GM21515 (cell line): ENCODE results near the gene CCDC8.
"Not testable (repeated sequence)": the region's sequence is repeated elsewhere in the genome, so short reads cannot be mapped to it uniquely, and the experiment has no call there.

Source experiments
- ATAC-seq: cut with Tn5 transposase; IDR thresholded peaks from one replicate; pipeline ENCODE4 v1.9.1; 2021; ENCODE audit not compliant: unreplicated experiment

Gene CCDC8, protein sequence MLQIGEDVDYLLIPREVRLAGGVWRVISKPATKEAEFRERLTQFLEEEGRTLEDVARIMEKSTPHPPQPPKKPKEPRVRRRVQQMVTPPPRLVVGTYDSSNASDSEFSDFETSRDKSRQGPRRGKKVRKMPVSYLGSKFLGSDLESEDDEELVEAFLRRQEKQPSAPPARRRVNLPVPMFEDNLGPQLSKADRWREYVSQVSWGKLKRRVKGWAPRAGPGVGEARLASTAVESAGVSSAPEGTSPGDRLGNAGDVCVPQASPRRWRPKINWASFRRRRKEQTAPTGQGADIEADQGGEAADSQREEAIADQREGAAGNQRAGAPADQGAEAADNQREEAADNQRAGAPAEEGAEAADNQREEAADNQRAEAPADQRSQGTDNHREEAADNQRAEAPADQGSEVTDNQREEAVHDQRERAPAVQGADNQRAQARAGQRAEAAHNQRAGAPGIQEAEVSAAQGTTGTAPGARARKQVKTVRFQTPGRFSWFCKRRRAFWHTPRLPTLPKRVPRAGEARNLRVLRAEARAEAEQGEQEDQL

DNA sequence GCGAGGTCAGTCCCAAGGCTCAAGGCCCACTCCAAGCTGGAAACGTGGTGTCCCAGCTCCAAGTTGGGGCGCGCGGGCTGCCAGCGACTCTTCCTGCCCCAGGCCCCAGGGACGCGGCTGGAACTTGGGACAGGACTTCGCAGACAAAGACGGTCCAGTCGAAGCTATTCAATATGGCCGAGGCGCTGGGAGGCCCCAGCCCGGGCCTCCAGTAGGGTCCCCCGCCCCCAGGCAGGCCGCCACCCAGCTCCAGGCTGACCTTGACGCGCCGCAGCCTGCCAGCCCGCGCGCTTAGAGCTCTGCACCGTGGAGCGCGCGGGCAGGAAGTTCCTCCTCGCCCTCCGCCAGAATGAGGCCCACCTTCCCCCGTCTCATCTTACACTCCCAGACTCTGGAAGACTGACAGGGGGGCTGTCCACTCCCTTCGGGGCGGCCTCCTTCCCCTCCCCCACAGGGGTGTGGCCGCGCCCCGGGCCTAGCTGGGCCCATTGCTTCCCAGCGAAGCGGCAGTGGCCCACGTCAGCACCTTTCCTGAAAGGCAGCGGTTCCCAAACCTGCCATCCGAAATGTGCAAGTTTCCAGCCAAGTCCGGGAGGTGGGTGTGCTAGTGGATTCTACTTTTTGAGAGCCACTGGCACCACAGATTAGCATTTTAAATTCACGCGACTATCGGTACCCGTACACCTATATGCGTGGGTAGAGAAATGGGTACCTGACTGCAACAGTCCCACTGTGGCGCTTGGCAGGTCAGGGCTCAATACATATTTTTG is at the start of gene CCDC8:
TSS of gene CCDC8 (minus strand) at position 303 of the 770 bp plus-strand sequence. CDS start 754 bp downstream, outside the sequence.
- ATAC-seq: no peak

DNA sequence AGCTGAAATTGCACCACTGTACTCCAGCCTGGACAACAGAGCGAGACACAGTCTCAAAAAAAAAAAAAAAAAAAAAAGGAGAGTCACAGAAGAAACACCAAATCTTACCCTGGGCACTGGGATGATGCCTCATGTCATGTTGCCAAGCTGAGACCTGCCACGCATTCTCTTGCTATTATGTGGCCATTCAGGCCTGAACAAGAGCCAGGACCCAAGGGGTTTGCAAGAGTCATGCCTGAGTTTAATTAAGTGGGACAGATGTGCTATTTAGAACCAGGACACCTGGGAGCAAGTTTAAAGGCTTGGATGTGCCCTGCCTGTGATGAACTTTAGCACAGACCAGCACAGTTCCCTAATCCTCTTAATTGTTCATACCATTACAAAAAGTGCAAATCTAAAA is 48.2 kb upstream of the CCDC8 start:
- no peak for ATAC-seq

DNA sequence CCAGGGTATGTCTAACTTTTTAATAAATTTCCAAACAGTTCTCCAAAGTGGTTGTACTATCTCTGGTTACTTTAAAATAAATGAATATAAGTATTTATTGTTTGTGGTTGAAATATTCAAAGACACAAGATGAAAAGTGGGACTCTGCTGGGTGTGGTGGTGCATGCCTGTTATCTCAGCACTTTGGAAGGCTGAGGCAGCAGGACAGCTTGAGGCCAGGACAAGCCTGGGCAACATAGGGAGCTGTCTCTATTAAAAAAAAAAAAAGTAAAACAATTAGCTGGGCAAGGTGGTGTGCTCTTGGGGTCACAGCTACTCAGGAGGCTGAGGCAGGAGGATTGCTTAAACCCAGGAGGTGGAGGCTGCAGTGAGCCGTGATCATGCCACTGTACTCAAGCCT is 47.6 kb upstream of the CCDC8 start:
- ATAC-seq: no peak

DNA sequence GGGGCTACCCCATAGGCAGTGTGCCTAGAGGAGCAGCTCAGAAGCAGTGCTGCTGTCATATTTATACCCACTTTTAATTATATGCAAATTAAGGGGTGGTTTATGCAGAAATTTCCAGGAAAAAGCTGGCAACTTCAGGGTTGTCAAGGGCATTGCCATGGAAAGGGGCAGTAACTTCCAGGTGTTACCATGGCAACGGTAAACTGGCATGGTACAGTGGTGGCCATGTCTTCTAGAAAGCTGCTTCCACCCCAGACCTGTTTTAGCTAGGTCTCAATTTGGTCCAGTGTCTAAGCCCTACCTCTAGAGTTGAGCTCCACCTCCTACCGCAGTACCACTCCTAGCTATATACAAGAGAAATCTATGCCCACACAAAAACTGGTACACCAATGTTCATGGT is 46.7 kb upstream of the CCDC8 start:
- ATAC-seq: no peak

DNA sequence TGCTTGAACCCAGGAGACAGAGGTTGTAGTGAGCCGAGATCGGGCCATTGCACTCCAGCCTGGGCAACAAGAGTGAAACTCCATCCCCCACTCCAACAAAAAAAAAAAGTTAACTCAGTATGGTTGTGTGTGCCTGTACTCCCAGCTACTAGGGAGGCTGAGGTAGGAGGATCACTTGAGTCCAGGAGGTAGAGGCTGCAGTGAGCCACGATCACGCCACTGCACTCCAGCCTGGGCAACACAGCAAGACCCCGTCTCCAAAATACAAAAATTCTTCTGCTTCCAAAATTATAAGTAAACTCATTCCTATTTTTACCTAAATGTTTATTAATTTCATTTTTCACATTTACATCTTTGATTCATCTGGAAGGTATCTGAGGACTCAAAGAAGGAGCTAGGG is 43.6 kb upstream of the CCDC8 start:
- no peak for ATAC-seq

DNA sequence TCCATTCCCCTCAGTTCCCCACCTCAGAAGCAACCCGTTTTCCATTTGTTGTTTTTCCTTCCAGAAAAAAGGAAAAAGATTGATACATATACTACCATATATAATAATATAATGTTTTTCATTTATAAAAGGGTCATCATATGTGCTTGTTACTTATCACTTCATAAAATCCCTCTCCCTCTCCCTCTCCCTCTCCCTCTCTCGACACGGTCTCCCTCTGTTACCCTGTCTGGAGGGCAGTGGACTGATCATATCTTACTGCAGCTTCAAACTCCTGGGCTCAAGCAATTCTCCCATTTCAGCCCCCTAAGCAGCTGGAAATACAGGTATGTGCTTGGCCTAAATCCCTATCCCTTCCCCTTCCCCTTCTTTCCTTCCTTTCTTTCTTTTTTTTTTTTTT is 40.9 kb upstream of the CCDC8 start:
- ATAC-seq: no peak

DNA sequence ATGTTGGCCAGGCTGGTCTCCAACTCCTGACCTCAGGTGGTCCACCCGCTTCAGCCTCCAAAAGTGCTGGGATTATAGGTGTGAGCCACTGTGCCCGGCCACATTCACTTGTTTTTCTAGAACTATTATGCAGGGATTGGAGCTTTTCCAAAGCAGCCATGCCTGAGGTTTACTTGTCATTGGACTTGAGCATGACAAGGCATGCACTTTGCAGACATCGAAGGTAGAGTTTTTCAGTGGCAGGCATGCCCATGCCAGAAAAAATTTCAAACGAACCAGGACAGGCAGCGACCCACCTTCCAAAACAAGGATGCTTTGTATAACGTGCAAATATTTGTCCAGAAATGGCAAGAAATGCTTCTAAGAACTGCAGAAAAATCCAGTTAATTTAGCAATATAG is 40.3 kb upstream of the CCDC8 start:
- ATAC-seq: no peak

DNA sequence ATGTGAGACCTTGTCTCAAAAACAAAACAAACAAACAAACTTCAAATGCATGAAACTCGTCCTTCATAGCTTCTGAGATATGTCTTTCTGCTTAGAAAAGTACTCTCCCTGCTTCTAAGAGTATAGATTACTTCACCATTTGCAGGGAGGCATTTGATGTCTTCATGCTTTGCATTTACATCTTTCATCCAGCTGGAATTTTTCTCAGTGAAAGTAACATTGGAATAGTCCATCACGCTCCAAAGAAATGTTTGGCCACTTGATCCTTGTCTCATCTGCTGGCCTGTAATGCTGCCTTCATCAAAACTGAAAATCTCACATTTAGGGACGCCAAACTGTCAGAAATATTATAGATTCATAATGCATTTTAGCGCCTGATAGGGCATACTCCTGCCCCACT is 38.8 kb upstream of the CCDC8 start:
- no peak for ATAC-seq

DNA sequence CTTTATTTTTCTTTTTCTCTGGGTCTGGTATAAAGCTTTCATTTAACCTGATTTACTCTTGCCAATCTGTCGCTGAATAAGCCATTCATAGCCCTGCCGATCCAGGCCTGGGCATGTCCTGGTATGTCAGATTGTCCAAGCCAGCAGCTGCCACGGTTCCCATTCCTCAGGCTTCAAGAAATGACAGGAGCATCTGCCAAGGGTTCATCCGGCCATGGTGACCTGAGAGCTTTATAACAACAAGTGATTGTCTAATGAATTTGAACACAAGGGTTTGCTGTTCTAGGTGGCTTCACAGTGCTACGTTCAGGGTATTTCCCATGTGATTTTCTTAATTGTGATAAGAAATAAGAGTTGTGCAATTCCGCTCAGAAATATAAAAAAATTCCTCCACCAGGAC is 38.0 kb upstream of the CCDC8 start:
- ATAC-seq: no peak

DNA sequence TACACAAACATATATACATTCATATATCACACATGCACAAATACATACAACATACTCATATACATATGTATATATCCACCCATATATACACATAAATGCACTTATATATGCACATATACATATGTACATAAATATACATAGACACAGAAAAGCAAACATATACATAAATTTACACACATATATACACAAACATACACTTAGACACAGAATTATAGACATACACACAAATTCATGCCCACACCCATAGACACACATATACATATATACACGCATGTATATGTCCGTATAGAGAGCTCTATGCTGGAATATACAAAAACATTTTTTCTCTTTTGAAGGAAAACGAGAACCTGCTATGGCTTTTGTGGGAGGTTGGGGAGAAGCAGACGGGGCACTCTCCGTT is 37.4 kb upstream of the CCDC8 start:
- ATAC-seq: no peak

DNA sequence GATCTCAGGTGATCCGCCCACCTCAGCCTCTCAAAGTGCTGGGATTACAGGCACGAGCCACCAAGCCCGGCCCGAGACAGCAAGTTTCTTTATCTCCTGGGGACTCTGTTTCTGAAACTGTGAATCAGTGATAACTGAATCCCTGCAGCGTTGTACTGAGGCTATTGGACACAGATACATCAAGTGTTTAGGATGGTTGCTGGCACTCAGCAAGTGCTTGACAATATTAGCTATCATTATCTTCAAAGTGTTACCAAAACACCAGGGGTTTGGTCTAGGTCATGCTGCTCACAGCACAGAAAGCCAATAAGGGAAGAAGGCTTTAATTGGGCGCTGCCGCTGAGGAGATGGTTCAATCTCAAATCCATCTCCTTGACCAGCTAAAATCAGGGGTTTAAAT is 35.9 kb upstream of the CCDC8 start:
- no peak for ATAC-seq

DNA sequence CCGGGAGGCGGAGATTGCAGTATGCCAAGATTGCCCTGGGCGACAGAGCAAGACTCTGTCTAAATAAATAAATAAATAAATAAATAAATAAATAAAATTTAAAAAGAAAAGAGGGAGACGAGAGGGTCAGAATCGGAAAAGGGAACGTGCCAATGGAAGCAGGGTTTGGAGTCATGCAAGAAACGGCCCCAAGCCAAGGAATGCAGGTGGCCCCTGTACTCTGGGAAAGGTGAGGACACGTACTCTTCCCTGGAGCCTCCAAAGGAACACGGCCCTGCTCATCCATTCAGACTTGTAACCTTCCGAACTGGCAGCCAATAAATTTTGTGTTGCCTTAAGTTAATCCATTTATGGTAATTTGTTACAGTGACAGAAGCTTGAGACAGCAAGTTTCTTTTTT is 35.2 kb upstream of the CCDC8 start:
- no peak for ATAC-seq

DNA sequence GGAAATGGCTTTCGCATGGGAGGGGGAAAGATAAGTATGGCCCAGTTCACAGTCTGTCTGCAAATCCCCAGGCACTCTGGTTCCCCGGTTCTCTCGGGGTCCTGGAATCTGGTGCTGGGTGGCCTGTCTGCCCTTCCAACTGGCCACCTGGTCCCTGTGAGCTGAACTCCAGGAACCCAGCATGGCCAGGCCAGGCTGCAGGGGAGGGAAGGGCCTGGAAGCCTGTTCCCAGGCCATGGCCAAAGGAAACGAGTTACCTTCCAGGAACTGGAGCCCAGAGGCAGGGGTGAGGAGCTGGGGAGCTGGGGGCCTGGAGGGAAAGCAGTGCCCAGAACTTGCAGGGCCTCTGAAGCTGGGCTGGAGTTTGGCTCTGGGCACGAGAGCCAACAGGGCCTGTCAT is 34.5 kb upstream of the CCDC8 start:
- ATAC-seq: no peak

DNA sequence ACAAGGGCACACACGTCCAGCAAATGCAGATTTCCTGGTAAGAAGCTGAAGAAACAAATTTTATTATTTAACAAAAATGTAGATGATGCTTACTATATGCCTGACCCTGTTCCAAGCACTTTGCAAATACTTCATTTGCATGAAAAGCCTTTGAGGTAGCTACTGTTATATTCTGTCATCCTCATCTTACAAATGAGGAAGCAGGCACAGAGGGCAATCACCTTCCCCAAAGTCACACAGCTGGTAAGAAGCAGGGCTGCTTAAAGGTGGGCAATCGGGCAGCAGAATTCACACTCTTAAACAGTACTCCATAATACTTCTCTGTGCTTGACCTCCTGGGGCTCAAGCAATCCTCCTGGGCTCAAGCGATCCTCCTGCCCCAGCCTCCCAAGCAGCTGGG is 33.6 kb upstream of the CCDC8 start:
- no peak for ATAC-seq

DNA sequence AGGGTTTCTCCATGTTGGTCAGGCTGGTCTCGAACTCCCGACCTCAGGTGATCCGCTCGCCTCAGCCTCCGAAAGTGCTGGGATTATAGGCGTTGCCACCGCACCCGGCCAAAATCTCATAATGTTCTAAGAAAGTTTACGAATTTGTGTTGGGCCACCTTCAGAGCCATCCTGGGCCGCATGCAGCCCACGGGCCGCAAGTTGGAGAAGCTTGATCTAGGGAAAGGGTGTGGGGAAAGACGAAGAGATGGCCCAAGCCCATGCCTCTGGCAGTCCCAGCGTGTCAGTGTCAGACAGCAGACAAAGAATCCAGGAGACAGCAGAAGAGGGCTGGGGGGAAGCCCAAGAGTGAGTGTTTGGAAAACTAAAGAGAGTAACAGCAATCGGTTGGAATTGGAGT is 32.7 kb upstream of the CCDC8 start:
- ATAC-seq: no peak

DNA sequence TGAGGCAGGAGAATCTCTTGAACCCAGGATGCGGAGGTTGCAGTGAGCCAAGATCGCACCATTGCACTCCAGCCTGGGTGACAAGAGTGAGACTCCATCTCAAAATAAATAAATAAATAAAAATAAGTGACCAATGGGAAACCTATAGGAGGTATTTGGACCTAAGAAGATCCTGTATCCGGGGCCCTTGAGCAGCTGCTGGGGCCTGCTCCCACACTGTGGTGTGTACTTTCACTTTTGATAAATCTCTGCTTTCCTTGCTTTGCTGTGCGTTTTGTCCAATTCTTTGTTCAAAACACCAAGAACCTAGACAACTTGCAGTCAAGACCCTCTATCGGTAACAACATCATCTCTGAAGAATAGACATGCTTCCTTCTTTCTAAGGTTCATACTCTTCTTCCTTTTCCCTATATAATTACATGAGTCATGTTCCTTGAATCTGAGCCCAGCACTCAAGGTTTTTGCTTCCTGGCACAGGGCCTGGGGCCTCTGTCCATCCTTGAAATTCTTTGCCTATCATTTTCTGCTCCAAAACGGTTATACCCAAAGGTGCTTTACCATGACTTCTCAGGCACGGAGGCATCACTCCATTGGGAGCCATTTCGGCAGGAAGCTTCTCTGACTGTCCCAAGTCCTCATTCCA is 29.6 kb upstream of the CCDC8 start:
- ATAC-seq: no peak

DNA sequence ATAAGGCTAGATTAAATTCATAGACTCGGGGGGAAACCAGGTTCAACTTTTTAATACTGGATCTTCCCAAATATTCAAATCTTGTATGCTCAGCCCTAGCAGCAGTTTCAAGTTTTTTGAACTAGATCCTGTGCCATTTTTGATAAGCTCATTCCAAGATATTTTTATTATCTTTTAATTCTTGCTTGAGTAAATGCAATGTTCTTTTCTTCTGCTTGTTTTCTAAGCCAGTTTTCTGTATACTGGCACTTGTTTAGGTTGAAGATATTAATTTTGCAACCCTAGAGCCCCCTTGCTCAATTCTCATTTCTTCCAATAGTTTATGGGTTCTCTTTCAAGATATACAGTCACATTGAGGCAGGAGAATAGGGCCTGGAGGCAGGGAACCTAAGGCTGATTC is 28.5 kb upstream of the CCDC8 start:
- no peak for ATAC-seq

DNA sequence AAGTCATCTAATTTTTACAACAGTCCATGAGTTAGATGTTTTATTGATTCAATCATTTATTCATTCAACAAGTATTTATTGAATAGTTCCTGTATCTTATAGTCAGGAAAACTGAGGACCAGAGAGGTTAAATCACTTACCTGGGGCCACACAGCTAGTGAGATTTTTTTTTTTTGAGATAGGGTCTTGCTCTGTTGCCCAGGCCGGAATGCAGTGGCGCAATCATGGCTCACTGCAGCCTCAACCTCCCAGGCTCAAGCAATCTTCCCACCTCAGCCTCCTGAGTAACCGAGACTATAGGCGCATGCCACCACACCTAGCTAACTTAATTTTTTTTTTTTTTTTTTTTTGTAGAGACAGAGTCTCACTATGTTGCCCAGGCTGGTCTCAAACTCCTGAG is 22.3 kb upstream of the CCDC8 start:
- ATAC-seq: not testable (repeated sequence)

DNA sequence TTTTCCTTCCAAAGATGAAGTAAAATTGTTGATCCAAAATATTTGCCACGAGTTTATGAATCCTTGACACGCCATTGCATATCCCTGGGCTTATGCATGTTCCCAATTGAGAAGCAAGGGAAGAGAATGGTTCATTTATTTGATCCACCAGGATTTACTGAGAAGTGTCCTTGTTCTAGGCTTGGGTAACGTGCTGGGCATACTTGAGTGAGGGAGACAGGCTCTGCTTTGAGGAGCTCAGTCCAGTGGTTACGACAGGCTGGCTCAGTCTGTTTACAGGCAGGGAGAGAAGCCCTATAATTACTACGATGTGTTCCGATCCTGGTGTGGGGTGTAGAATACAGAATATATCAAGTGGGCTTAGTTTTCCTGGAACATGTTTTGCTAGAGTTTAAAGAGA is 21.6 kb upstream of the CCDC8 start:
- no peak for ATAC-seq

DNA sequence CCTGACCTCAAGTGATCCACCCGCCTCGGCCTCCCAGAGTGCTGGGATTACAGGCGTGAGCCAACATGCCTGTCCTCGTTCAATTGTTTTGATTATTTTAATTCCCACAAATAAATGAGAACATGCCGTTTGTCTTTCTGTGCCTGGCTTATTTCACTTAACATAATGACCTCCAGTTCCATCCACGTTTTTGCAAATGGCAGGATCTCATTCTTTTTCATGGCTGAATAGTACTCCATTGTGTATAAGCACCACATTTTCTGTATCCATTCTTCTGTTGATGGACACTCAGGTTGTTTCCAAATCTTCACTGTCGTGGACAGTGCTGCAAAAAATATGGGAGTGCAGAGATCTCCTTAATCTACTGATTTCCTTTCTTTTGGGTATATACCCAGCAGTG is 20.1 kb upstream of the CCDC8 start:
- ATAC-seq: not testable (repeated sequence)

DNA sequence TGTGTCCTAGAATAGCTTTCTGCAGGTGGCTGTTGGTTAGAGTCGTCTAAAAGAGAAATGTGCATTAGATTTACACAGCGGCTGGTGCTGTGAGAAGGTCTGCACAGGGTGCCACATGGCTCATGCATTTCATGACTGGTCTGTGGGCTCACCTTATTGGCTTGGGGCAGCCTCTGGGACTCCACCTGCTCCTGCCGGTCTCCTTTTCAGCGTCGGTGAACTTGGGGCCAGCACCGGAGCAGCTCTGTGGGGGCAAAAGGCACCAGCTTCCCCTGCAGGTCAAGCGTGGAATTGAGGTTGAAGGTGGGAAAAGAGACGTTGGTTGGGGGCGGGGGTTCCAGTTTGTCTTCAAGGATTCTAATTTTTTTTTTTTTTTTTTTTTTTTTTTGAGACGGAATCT is 18.5 kb upstream of the CCDC8 start:
- no peak for ATAC-seq

DNA sequence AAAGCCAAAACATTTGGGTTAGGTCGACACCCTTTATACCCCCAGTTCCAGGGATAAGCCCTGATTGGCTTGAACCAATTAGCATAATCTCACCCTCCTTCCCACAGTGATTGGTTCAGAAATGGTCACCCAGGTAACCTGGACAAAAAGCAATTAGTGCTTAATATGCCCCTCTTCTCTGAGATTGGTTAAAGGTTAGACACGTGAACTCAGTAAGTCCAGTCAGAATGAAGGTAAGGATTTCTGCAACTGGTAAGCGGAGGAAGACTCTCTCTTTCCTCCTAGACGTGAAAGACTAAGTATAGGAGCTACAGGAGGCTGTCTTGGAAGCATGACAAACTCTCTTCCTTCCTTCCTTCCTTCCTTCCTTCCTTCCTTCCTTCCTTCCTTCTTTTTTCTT is 16.6 kb upstream of the CCDC8 start:
- no peak for ATAC-seq
